DLD1 (cell line): ENCODE measurements around the gene JRKL.
"Not testable (repeated sequence)": the region's sequence is repeated elsewhere in the genome, so short reads cannot be mapped to it uniquely, and the experiment has no call there.

Experiments
- in situ Hi-C: cut with HindIII; loops from 2 replicates; pipeline ENCODE4 v1.10.0; 2017; ENCODE audit warnings: low sequenced_read_pairs

Gene JRKL

DNA sequence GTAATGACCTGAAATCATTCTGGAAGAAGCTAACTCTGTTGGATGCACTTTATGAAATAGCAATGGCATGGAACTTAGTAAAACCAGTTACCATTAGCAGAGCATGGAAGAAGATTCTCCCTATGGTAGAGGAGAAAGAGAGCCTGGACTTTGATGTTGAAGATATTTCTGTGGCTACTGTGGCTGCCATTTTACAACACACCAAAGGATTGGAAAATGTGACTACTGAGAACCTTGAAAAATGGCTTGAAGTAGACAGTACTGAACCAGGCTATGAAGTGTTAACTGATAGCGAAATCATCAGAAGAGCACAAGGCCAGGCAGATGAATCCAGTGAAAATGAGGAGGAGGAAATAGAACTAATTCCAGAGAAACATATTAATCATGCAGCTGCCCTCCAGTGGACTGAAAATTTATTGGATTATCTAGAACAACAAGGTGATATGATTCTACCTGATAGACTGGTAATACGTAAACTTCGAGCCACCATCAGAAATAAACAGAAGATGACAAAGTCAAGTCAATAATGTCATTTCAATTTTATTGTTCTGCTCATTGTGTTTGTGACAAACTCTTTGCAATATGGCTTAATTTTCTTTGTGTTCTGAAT, 2.0 kb downstream of the JRKL start:
- in situ Hi-C loops = loop anchor here (25.0 kb wide), 1 partner anchor 555 kb away; no protein-coding TSS in a partner anchor

DNA sequence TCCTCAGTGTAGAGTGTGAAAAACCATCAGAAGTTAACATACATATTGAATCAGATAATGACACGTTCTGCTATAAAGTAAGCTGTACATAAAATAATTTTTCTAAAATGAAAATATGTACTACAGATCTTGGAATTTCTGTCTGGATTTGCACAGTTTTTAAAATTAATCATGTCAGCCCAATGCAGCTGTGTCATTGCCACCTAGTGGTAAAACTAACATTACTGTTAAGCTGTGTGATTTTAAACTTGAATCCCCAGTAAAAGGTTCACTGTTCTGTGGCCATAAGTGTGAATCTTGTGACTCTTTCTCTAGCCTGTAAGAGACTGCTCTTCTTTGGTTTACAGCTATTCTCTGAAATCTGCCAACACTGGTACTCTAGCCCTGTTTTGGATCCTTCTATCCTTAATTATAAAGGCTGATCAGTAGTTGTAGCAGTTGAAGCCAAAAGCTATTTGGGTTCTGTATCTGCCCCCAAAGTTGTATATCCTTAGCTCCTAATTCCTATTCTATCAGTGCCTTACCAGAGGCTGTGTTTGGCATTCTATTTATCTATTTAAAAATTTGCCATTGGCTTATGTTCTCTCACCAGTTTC, 4.0 kb downstream of the JRKL start:
- in situ Hi-C loops = loop anchor here (25.0 kb wide), 1 partner anchor 557 kb away; no protein-coding TSS in a partner anchor

- in situ Hi-C loops = loop anchor here (25.0 kb wide), 1 partner anchor 557 kb away; no protein-coding TSS in a partner anchor
These were observed 5.0 kb downstream of the JRKL start for GRCh38 chr11:96394773-96395172.

- in situ Hi-C loops = loop anchor here (25.0 kb wide), 1 partner anchor 559 kb away; no protein-coding TSS in a partner anchor
These were observed 6.8 kb downstream of the JRKL start for GRCh38 chr11:96396637-96397036.

- in situ Hi-C loops = loop anchor here (25.0 kb wide), 1 partner anchor 561 kb away; no protein-coding TSS in a partner anchor
These were observed 8.1 kb downstream of the JRKL start for GRCh38 chr11:96397863-96398262.

- in situ Hi-C loops = no loop called here
These were observed 10.9 kb downstream of the JRKL start for GRCh38 chr11:96400697-96401096.

GRCh38 chr11:96411412-96411811, 21.6 kb downstream of the JRKL start:
- in situ Hi-C loops = not testable (repeated sequence)

GRCh38 chr11:96412761-96413381, 23.1 kb downstream of the JRKL start:
- in situ Hi-C loops = no loop called here

DNA sequence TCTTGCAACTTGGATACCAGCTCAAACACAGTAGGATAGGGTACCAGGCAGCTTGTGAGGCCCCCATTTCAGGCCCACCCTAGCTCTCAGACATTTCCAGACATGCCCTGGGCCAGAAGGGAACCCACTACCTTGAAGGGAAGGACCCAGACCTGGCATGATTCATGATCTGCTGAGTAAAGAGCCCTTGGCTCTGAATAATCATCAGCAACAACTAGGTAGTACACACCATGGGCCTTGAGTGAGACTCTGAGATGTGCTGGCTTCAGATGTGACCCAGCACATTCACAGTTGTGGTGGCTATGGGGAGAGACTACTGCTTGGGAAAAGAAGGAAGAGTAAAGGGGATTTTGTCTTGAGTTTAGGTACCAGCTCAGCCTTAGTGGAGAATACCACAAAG, 23.6 kb downstream of the JRKL start:
- in situ Hi-C loops = no loop called here

DNA sequence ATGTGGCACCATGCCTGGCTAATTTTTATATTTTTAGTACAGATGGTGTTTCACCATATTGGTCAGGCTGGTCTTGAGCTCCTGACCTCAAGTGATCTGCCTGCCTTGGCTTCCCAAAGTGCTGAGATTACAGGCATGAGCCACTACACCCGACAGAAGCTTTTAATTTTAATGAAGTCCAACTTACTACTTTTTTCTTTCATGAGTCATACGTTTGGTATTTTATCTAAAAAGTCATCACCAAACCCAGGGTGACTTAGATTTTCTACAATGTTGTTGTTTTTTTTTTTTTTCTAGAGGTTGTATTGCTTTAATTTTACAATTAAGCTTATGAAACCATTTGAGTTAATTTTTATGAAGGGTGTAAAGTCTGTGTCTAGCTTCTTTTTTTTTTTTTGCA, 34.9 kb downstream of the JRKL start:
- in situ Hi-C loops = loop anchor here (25.0 kb wide), 1 partner anchor 1262 kb away; no protein-coding TSS in a partner anchor

GRCh38 chr11:96430668-96431067, 40.9 kb downstream of the JRKL start:
- in situ Hi-C loops = loop anchor here (25.0 kb wide), 1 partner anchor 1268 kb away; no protein-coding TSS in a partner anchor

- in situ Hi-C loops = loop anchor here (25.0 kb wide), 1 partner anchor 1270 kb away; no protein-coding TSS in a partner anchor
These were observed 42.8 kb downstream of the JRKL start for GRCh38 chr11:96432654-96433053.
